ENCODE data around the gene PAPSS1. TPM values are rescaled to one million over a fixed set of nuclear protein-coding genes. Genes with fewer than 3 reads are reported as not detected.

The PAPSS1 gene
- total and polyA plus RNA-seq, 2 of the 8 experiments (the other 6 are each of a cell fraction or from before 2014, with no cell fraction given), result 79.2 to 98.5 TPM

DNA sequence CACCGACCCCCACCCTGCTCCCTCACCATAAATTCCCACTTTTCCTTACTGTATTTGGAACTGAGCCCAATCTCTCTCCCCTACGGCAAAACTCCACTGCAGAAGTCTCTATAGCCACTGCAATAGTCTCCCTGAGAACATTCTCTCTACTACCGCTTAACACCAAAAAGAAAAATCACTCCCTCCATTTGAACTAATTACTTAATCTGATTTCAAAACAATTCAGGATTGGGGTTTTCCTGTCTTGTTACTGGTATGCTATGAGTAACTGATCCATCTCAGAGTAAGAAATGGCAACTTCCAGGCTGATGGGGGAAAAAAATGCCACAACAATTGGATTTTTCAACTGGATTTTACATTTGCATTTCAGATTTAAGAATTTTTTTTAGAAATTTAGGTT lies 5.8 kb downstream of the PAPSS1 start:
- Histone ChIP-seq H3K4ac (replicated peaks; ENCODE audit: insufficient read length, low read depth, low read length) (no peak overlapping the region), H2AK5ac (ENCODE audit: low read depth, low read length) (no peak overlapping the region), H3K18ac (ENCODE audit: extremely low read depth, low read length) (no peak overlapping the region), H4K8ac (ENCODE audit: extremely low read depth, insufficient read depth, low read length) (no peak overlapping the region), H2BK120ac (replicated peaks; ENCODE audit: low read depth, low read length) (no peak overlapping the region), H3K9me3 (ENCODE audit: insufficient read depth in 2 of 2, low read depth in 1 of 2, low read length in 1 of 2) (no peaks in the 10 kb centered on the region), H2BK20ac (ENCODE audit: low read length) (no peak overlapping the region), H2BK12ac (ENCODE audit: low read depth, low read length) (no peak overlapping the region), H3K36me3 (ENCODE audit: control insufficient read depth in 2 of 4, insufficient read depth in 4 of 4, low read length in 3 of 4) (no peaks in the 10 kb centered on the region), H3K23me2 (ENCODE audit: low read depth, low read length) (peaks cover 4% of the 10 kb centered on the region; the same call in 1 of the 2 replicates), H4K91ac (replicated peaks; ENCODE audit: insufficient read length, low read length) (no peak overlapping the region), H3K4me3 (ENCODE audit: extremely low read depth in 1 of 4, insufficient read depth in 2 of 4, low read depth in 3 of 4, low read length in 4 of 4) (no peak overlapping the region), H3K27me3 (replicated peaks in 1 of 4; ENCODE audit: control insufficient read depth in 3 of 4, extremely low read depth in 1 of 4, insufficient read depth in 3 of 4, low read length in 3 of 4) (no peaks in the 10 kb centered on the region), H3K79me1 (ENCODE audit: low read depth, low read length) (peaks cover 13% of the 10 kb centered on the region), H2AFZ (ENCODE audit: low read length) (no peak overlapping the region), H2BK15ac (ENCODE audit: low read length) (no peak overlapping the region), H3K79me2 (ENCODE audit: control insufficient read depth in 1 of 2, insufficient read depth in 2 of 2, low read length in 2 of 2) (peaks cover 3 to 98% of the 10 kb centered on the region in 2 experiments; a peak in 3 of 4 replicates), H3K9ac (replicated peaks in 1 of 4; ENCODE audit: extremely low read depth in 1 of 4, low read depth in 3 of 4, low read length in 3 of 4) (no peak overlapping the region), H4K5ac (ENCODE audit: insufficient read length, low read depth, low read length) (no peak overlapping the region), H3K4me1 (replicated peaks in 1 of 4; ENCODE audit: control insufficient read depth in 3 of 4, insufficient read depth in 4 of 4, low read length in 3 of 4) (peaks cover 3 to 15% (median 6%) of the 10 kb centered on the region in 4 experiments; a peak in 6 of 7 replicates), H3K14ac (ENCODE audit: insufficient read length) (no peak overlapping the region), H3K27ac (ENCODE audit: low read depth, low read length) (no peak overlapping the region), H2BK5ac (ENCODE audit: low read depth, low read length) (no peak overlapping the region), H3K56ac (replicated peaks; ENCODE audit: insufficient read length, low read depth, low read length) (no peak overlapping the region), H3K4me2 (ENCODE audit: insufficient read depth in 1 of 2, low read depth in 2 of 2, low read length in 2 of 2) (no peak overlapping the region), H3K23ac (ENCODE audit: insufficient read length) (no peak overlapping the region), H4K20me1 (replicated peaks in 1 of 2; ENCODE audit: control insufficient read depth in 1 of 2, insufficient read depth in 2 of 2, low read length in 2 of 2) (peaks cover 0 to 4% of the 10 kb centered on the region in 2 experiments)
- WGBS, 2 experiments (ENCODE audit: extremely low coverage in 1 of 2, insufficient coverage in 1 of 2, insufficient read length in 1 of 2, insufficient replicate concordance in 2 of 2, low coverage in 1 of 2, low lambda C conversion rate in 2 of 2, missing lambda C conversion rate in 1 of 2), result 91% methylated on average over 3 of the region's 3 CpGs; no CpG with 5 or more reads in 1 of the 2 experiments
- TF ChIP-seq CHD2 (IDR thresholded peaks at IDR 0.05; ENCODE audit: low read length) (no peak), RFX5 (IDR thresholded peaks at IDR 0.05; ENCODE audit: borderline replicate concordance, low read depth, low read length) (no peak), BACH1 (IDR thresholded peaks at IDR 0.05; ENCODE audit: low read length) (no peak), EP300 (IDR thresholded peaks at IDR 0.05; ENCODE audit: borderline replicate concordance in 1 of 2, low read depth in 2 of 2, low read length in 2 of 2) (no peak), MAFK (IDR thresholded peaks at IDR 0.05; ENCODE audit: low read depth, low read length) (no peak), KDM4A (IDR thresholded peaks at IDR 0.05; ENCODE audit: low read depth, low read length, severe bottlenecking) (no peak), CHD1 (IDR thresholded peaks at IDR 0.05; ENCODE audit: low read depth, low read length) (no peak), TAF1 (IDR thresholded peaks at IDR 0.05; ENCODE audit: low read depth, low read length) (no peak), ASH2L (IDR thresholded peaks at IDR 0.05; ENCODE audit: low read length) (no peak), EGR1 (IDR thresholded peaks at IDR 0.05; ENCODE audit: borderline replicate concordance, low read depth, low read length) (no peak)
- TF ChIP-seq, protein P1, sequence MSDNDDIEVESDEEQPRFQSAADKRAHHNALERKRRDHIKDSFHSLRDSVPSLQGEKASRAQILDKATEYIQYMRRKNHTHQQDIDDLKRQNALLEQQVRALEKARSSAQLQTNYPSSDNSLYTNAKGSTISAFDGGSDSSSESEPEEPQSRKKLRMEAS (IDR thresholded peaks at IDR 0.05), result no peak
- TF ChIP-seq, protein P2, sequence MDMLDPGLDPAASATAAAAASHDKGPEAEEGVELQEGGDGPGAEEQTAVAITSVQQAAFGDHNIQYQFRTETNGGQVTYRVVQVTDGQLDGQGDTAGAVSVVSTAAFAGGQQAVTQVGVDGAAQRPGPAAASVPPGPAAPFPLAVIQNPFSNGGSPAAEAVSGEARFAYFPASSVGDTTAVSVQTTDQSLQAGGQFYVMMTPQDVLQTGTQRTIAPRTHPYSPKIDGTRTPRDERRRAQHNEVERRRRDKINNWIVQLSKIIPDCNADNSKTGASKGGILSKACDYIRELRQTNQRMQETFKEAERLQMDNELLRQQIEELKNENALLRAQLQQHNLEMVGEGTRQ (IDR thresholded peaks at IDR 0.05; ENCODE audit: low read length), result no peak
- ChIA-PET CTCF (ENCODE audit: partially characterized antibody) (no interaction called here), POLR2A (ENCODE audit: partially characterized antibody) (no interaction called here)
- FAIRE-seq, result no peak
- no peak for DNase-seq (ENCODE audit: low read depth in 1 of 2, low spot score in 2 of 2)

All from H1 (cell line).